K562 (cell line): ENCODE data around the gene CD9.

ENCODE experiments used
- ADNP ChIP-seq: fragments of 200-800 bp; sonication (Bioruptor generic); IDR thresholded peaks from 2 replicates; pipeline ENCODE4 v1.6.1; 2016; ENCODE audit warnings: missing genetic modification characterization, missing compliant biosample characterization
- BRCA1 ChIP-seq, 2 experiments: fragments of 450-650 bp in 1 of 2; sonication (generic) in 1 of 2; formaldehyde crosslinking in 1 of 2; IDR thresholded peaks; 2 replicates each; pipeline versions ENCODE4 v1.5.0 to v1.6.1; 2017 to 2020; ENCODE audit warnings: mild to moderate bottlenecking in 1 of 2, missing genetic modification reagents in 1 of 2
- CTCF ChIP-seq, 3 experiments: IDR thresholded peaks in 2 of 3; conservative IDR thresholded peaks in 1 of 3; 2 replicates each; pipeline ENCODE4 v1.5.1; 2011 to 2012; ENCODE audit warnings: low read length in 3 of 3, mild to moderate bottlenecking in 3 of 3, control low read depth in 2 of 3, improper control_type of control experiment in 1 of 3, inconsistent platforms in 1 of 3, low read depth in 1 of 3, mixed read lengths in 1 of 3, moderate library complexity in 1 of 3; ENCODE audit not compliant: insufficient read depth in 2 of 3
- FOS ChIP-seq: IDR thresholded peaks from 3 replicates; pipeline ENCODE4 v1.6.1; 2011; ENCODE audit not compliant: insufficient read length; ENCODE audit errors: extremely low read depth
- FOSL1 ChIP-seq: fragments of 200-800 bp; sonication (Bioruptor generic); conservative IDR thresholded peaks from 2 replicates; pipeline ENCODE4 v1.6.1; 2016; ENCODE audit warnings: missing genetic modification characterization, missing compliant biosample characterization
- FOXM1 ChIP-seq, 2 experiments: fragments of 450-650 bp in 1 of 2; sonication (generic) in 1 of 2; formaldehyde crosslinking in 1 of 2; IDR thresholded peaks; 2 replicates each; pipeline versions ENCODE4 v1.6.1 to v1.9.0; 2017 to 2022; ENCODE audit warnings: low read depth in 2 of 2, mild to moderate bottlenecking in 2 of 2, missing genetic modification reagents in 1 of 2, moderate library complexity in 1 of 2
- HMG20B ChIP-seq: fragments of 250-450 bp; sonication (Bioruptor Pico); IDR thresholded peaks from 2 replicates; pipeline ENCODE4 v1.5.0; 2021; ENCODE audit warnings: mild to moderate bottlenecking
- MED1 ChIP-seq: sonication (generic); formaldehyde crosslinking; IDR thresholded peaks from 2 replicates; pipeline ENCODE4 v1.8.1; 2023; ENCODE audit warnings: missing genetic modification reagents, borderline replicate concordance
- MEF2A ChIP-seq: IDR thresholded peaks from 2 replicates; pipeline ENCODE4 v1.6.1; 2011; ENCODE audit warnings: low read depth, mild to moderate bottlenecking, low read length, moderate library complexity; ENCODE audit not compliant: control insufficient read depth
- MEIS2 ChIP-seq: fragments of 450-650 bp; IDR thresholded peaks from 2 replicates; pipeline ENCODE4 v1.6.1; 2014; ENCODE audit warnings: mild to moderate bottlenecking; ENCODE audit not compliant: partially characterized antibody
- POLR2A ChIP-seq: fragments of 450-650 bp; conservative IDR thresholded peaks from 2 replicates; pipeline ENCODE4 v1.6.1; 2016
- POLR2AphosphoS2 ChIP-seq: IDR thresholded peaks from 2 replicates; pipeline ENCODE4 v1.6.1; 2012; ENCODE audit warnings: low read length, improper control_type of control experiment
- ZBED1 ChIP-seq: IDR thresholded peaks from 2 replicates; pipeline ENCODE4 v1.6.1; 2014
- ZKSCAN1 ChIP-seq: fragments of 150-350 bp; IDR thresholded peaks from 2 replicates; pipeline ENCODE4 v1.6.1; 2016; ENCODE audit warnings: low read depth, low read length

- TF ChIP-seq ZKSCAN1, result no peak
- TF ChIP-seq POLR2AphosphoS2, result no peak
- TF ChIP-seq CTCF (IDR thresholded peaks at IDR 0.05 in 2 of 3, conservative IDR thresholded peaks at IDR 0.05 in 1 of 3; ENCODE audit: insufficient read depth in 2 of 3, low read depth in 1 of 3, low read length in 3 of 3), result no peak
- no peak for TF ChIP-seq MEIS2
- TF ChIP-seq MEF2A, result no peak
- TF ChIP-seq ZBED1, result no peak
- no peak for TF ChIP-seq POLR2A
- no peak for TF ChIP-seq FOXM1 (IDR thresholded peaks at IDR 0.05; ENCODE audit: low read depth)
- no peak for TF ChIP-seq FOXM1 (CRISPR knock-in tag; IDR thresholded peaks at IDR 0.05; ENCODE audit: low read depth)
- TF ChIP-seq FOSL1 (tag), result no peak
- TF ChIP-seq BRCA1 (IDR thresholded peaks at IDR 0.05), result no peak
- no peak for TF ChIP-seq BRCA1 (CRISPR knock-in tag; IDR thresholded peaks at IDR 0.05)
- TF ChIP-seq MED1 (CRISPR knock-in tag), result no peak
- TF ChIP-seq FOS, result no peak
- no peak for TF ChIP-seq ADNP
- no peak for TF ChIP-seq HMG20B (CRISPR knock-in tag)
These were observed 37.6 kb downstream of the CD9 start for GRCh38 chr12:6237830-6238229.
